Epithelial cell of proximal tubule (primary cell): ENCODE measurements around the gene PPP2R5A. TPM values are rescaled to one million over a fixed set of nuclear protein-coding genes. Genes with fewer than 3 reads are reported as not detected.
A peak's percentile ranks its signal among the peaks of the same experiment; 100 is the strongest.
"Not testable (repeated sequence)": the region's sequence is repeated elsewhere in the genome, so short reads cannot be mapped to it uniquely, and the experiment has no call there.

Experiments
- DNase-seq: peaks from one replicate; pipeline ENCODE4 v3.0.0-alpha.2; 2011; ENCODE audit warnings: low read depth
- H3K4me3 ChIP-seq: 2 replicates; pipeline ENCODE4 v1.5.1; 2011; ENCODE audit warnings: low read depth, mild to moderate bottlenecking, low read length
- total RNA-seq: library from RNA; depleted of rRNA; stranded (reverse); fragments of >200 nt; gene quantifications from 2 replicates; pipeline ENCODE4 v1.2.3, GENCODE V29; 2015
- TF ChIP-seq, protein P1 (sequence below): conservative IDR thresholded peaks from 2 replicates; pipeline ENCODE4 v1.5.1; 2012; ENCODE audit warnings: low read depth, mild to moderate bottlenecking, low read length

PPP2R5A gene
- total RNA-seq, 1 donor from 2014 or later: 31.2 TPM

DNA sequence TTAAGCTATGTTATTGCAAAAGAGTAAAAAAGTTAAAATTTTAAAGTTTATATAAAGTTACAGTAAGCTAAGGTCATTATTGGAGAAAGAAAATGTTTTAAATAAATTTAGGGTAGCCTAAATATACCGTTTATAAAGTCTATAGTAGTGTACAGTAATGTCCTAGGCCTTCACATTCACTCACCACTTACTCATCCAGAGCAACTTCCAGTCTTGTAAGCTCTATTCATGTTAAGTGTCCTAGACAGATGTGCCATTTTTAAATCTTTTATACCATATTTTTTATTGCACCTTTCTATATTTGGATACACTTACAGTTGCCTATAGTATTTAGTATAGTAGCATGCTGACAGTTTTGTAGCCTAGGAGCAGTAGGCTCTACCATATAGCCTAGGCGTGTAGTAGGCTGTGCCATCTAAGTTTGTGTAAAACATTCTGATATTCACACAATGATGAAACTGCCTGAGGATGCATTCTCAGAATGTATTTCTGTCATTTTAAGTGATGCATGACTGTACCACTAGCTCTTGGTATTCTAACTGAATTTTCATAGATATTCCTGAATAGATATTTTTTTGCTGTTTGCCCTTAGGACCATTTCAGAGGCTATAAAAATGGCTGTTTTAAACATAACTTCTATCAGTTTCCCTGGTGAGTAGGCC lies 26.8 kb downstream of the PPP2R5A start:
- no peak overlapping the region for H3K4me3 ChIP-seq
- TF ChIP-seq, protein P1, sequence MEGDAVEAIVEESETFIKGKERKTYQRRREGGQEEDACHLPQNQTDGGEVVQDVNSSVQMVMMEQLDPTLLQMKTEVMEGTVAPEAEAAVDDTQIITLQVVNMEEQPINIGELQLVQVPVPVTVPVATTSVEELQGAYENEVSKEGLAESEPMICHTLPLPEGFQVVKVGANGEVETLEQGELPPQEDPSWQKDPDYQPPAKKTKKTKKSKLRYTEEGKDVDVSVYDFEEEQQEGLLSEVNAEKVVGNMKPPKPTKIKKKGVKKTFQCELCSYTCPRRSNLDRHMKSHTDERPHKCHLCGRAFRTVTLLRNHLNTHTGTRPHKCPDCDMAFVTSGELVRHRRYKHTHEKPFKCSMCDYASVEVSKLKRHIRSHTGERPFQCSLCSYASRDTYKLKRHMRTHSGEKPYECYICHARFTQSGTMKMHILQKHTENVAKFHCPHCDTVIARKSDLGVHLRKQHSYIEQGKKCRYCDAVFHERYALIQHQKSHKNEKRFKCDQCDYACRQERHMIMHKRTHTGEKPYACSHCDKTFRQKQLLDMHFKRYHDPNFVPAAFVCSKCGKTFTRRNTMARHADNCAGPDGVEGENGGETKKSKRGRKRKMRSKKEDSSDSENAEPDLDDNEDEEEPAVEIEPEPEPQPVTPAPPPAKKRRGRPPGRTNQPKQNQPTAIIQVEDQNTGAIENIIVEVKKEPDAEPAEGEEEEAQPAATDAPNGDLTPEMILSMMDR: no peak
- DNase-seq: no peak

DNA sequence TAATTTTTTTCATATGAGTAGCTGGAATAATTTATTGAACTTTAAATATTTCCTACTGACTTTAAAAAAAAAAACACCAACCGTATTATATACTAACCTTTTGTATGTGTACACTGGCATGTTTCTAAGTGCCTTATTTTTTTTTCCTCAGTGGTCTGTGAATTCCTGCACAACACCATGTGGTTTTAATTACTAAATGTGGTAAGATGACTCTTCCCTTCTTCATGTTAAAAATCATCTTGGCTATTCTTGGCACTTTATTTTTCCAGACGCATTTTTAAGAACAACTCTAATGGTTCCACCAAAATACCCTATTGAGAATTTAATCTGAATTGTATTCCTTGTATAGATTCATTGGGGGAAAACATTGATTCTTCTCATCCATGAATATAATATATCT lies 28.4 kb downstream of the PPP2R5A start:
- H3K4me3 ChIP-seq: no peak overlapping the region
- DNase-seq: no peak

GRCh38 chr1:212315184-212315583 lies 30.0 kb downstream of the PPP2R5A start:
- H3K4me3 ChIP-seq: no peak overlapping the region
- DNase-seq: no peak
- TF ChIP-seq, protein P1: no peak

More for the DNA sequence above, 28.4 kb downstream of the PPP2R5A start:
- TF ChIP-seq, protein P1: no peak

DNA sequence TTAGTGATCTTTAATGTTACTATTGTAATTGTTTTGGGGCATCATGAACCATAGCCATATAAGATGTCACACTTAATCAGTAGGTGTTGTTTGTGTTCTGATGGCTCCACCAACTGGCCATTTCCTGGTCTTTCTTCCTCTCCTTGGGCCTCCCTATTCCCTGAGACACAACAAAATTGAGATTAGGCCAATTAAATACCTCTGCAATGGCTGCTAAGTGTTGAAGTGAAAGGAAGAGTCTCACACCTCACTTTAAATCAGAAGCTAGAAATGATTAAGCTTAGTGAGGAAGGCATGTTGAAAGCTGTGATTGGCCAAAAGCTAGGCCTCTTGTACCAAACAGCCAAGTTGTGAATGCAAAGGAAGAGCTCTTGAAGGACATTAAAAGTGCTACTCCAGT lies 30.7 kb downstream of the PPP2R5A start:
- DNase-seq: no peak
- TF ChIP-seq, protein P1: peak; percentile 49
- no peak overlapping the region for H3K4me3 ChIP-seq

DNA sequence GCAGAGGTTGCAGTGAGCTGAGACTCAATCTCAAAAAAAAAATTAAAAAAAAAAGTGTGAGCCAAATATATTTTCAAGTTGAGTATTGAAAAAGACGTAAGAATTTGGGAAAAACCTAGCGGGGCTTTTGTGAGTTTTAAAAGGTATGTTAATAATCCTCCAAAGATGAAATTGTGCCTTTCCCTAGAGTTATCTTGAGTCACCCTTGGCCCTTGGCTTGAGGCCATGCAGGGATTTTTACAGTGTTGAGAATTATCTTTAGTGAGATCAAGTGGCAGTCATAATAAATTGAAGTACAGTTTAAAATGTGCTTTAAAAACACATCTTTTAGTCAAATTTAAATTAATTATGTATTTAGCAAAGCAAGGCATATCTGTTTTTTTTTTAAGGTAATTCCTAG lies 32.7 kb downstream of the PPP2R5A start:
- TF ChIP-seq, protein P1: no peak
- no peak for DNase-seq
- H3K4me3 ChIP-seq: no peak overlapping the region

GRCh38 chr1:212321031-212321430 lies 35.8 kb downstream of the PPP2R5A start:
- not testable (repeated sequence) for H3K4me3 ChIP-seq, DNase-seq

DNA sequence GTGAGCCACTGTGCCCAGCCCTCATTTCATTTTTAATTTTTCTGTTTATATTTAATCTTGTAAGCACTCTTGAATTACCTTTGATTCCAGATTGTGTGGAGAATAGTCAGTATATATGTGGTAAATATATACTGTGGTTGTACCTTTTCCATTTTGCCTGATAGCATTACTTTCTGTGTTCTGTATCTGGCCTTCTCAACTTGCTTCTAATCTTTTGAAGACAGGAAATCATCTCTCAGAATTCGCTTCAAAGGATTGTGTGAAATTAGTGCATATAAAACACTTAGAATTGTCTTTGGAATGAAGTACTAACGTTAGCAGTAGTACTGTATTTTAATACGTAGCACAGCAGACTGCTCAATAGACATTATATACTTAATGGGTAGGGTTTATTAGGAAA lies 37.9 kb downstream of the PPP2R5A start:
- H3K4me3 ChIP-seq: no peak overlapping the region
- DNase-seq: no peak
- TF ChIP-seq, protein P1: no peak

GRCh38 chr1:212326541-212326940 lies 41.3 kb downstream of the PPP2R5A start:
- TF ChIP-seq, protein P1: no peak
- no peak overlapping the region for H3K4me3 ChIP-seq
- no peak for DNase-seq
